GM23338 (cell line): Measurements from ENCODE around the gene GOLGA1. TPM values are rescaled to one million over a fixed set of nuclear protein-coding genes. Genes with fewer than 3 reads are reported as not detected.

Experiments
- ATAC-seq: fragments of 200-7000 bp; cut with Tn5 transposase; 3 replicates; pipeline ENCODE4 v1.9.1; 2020
- DNase-seq: peaks from one replicate; pipeline ENCODE4 v3.0.0-alpha.2; 2015; ENCODE audit warnings: low spot score
- H2AFZ ChIP-seq: fragments of 200-600 bp; sonication (generic); 2 replicates; pipeline ENCODE4 v1.8.0; 2016; ENCODE audit warnings: antibody characterized with exemption, mild to moderate bottlenecking, moderate library complexity
- H3F3A ChIP-seq: fragments of 200-600 bp; sonication (generic); replicated peaks from 2 replicates; pipeline ENCODE4 v1.8.0; 2017; ENCODE audit warnings: antibody characterized with exemption, mixed run types, low read depth
- H3K27ac ChIP-seq: fragments of 200-600 bp; sonication (generic); 2 replicates; pipeline ENCODE4 v1.6.1; 2016; ENCODE audit warnings: low read depth
- H3K27me3 ChIP-seq: fragments of 200-600 bp; sonication (generic); 2 replicates; pipeline ENCODE4 v1.8.0; 2016; ENCODE audit warnings: mild to moderate bottlenecking, mixed run types, moderate library complexity; ENCODE audit not compliant: insufficient read depth
- H3K36me3 ChIP-seq: fragments of 200-600 bp; sonication (generic); 2 replicates; pipeline ENCODE4 v1.8.0; 2016; ENCODE audit warnings: mild to moderate bottlenecking; ENCODE audit not compliant: insufficient read depth
- H3K4me1 ChIP-seq: fragments of 200-600 bp; sonication (generic); 2 replicates; pipeline ENCODE4 v1.8.0; 2016; ENCODE audit warnings: mild to moderate bottlenecking, moderate library complexity; ENCODE audit not compliant: insufficient read depth
- H3K4me2 ChIP-seq: fragments of 200-600 bp; sonication (generic); 2 replicates; pipeline ENCODE4 v1.7.1; 2017; ENCODE audit warnings: mixed run types
- H3K4me3 ChIP-seq: fragments of 200-600 bp; sonication (generic); 2 replicates; pipeline ENCODE4 v1.6.1; 2016; ENCODE audit warnings: mixed run types
- H3K79me2 ChIP-seq: fragments of 200-600 bp; sonication (generic); replicated peaks from 2 replicates; pipeline ENCODE4 v1.8.0; 2017; ENCODE audit warnings: mild to moderate bottlenecking; ENCODE audit not compliant: insufficient read depth
- H3K9me2 ChIP-seq: fragments of 200-600 bp; sonication (generic); 2 replicates; pipeline ENCODE4 v1.8.0; 2017; ENCODE audit not compliant: insufficient read depth
- H4K20me1 ChIP-seq: fragments of 200-600 bp; sonication (generic); replicated peaks from 2 replicates; pipeline ENCODE4 v1.8.0; 2017; ENCODE audit warnings: mild to moderate bottlenecking; ENCODE audit not compliant: insufficient read depth
- H3K27ac Mint-ChIP-seq: 2 replicates; pipeline ENCODE4 v1.8.0; 2020; ENCODE audit warnings: inconsistent platforms, mild to moderate bottlenecking, moderate library complexity, mixed read lengths
- H3K27me3 Mint-ChIP-seq: 3 replicates; pipeline ENCODE4 v1.8.0; 2022; ENCODE audit warnings: low read depth, mild to moderate bottlenecking, moderate library complexity, mixed read lengths, inconsistent platforms; ENCODE audit not compliant: insufficient read depth, poor library complexity
- H3K36me3 Mint-ChIP-seq: 3 replicates; pipeline ENCODE4 v1.8.0; 2021; ENCODE audit warnings: low read depth, mild to moderate bottlenecking, inconsistent platforms, moderate library complexity, mixed read lengths
- H3K4me1 Mint-ChIP-seq: 3 replicates; pipeline ENCODE4 v1.8.0; 2020; ENCODE audit warnings: mild to moderate bottlenecking, inconsistent platforms, mixed read lengths
- H3K4me3 Mint-ChIP-seq: 3 replicates; pipeline ENCODE4 v1.8.0; 2021; ENCODE audit warnings: moderate library complexity, mild to moderate bottlenecking, inconsistent platforms, mixed read lengths
- H3K9me3 Mint-ChIP-seq: 3 replicates; pipeline ENCODE4 v1.8.0; 2020; ENCODE audit warnings: moderate library complexity, mild to moderate bottlenecking, inconsistent platforms, mixed read lengths
- CREB1 ChIP-seq: fragments of 250-450 bp; sonication (Bioruptor Pico); IDR thresholded peaks from 2 replicates; pipeline ENCODE4 v1.5.0; 2020; ENCODE audit warnings: low read depth, mild to moderate bottlenecking, moderate library complexity
- EZH2phosphoT487 ChIP-seq: fragments of 200-600 bp; sonication (generic); IDR thresholded peaks from one replicate; pipeline ENCODE4 v1.8.1; 2018; ENCODE audit warnings: antibody characterized with exemption; ENCODE audit not compliant: unreplicated experiment
- JUNB ChIP-seq: IDR thresholded peaks from one replicate; pipeline ENCODE4 v1.6.1; 2016; ENCODE audit warnings: antibody characterized with exemption; ENCODE audit not compliant: unreplicated experiment
- NANOG ChIP-seq: IDR thresholded peaks from 2 replicates; pipeline ENCODE4 v1.6.1; 2016; ENCODE audit warnings: antibody characterized with exemption, borderline replicate concordance
- POLR2AphosphoS5 ChIP-seq: IDR thresholded peaks from 2 replicates; pipeline ENCODE4 v1.6.1; 2016; ENCODE audit warnings: antibody characterized with exemption, low read depth
- STAT1 ChIP-seq: IDR thresholded peaks from one replicate; pipeline ENCODE4 v1.6.1; 2016; ENCODE audit warnings: antibody characterized with exemption; ENCODE audit not compliant: unreplicated experiment
- ZNF331 ChIP-seq: fragments of 250-450 bp; sonication (Bioruptor Pico); IDR thresholded peaks from 2 replicates; pipeline ENCODE4 v1.5.0; 2020; ENCODE audit warnings: low read depth, mild to moderate bottlenecking, moderate library complexity
- ZNF462 ChIP-seq: fragments of 250-450 bp; sonication (Bioruptor Pico); IDR thresholded peaks from 2 replicates; pipeline ENCODE4 v1.5.0; 2020; ENCODE audit warnings: mild to moderate bottlenecking, moderate library complexity
- polyA plus RNA-seq: library from polyadenylated mRNA; unstranded; fragments of >200 nt; fragmentation: Nextera tagmentation; extraction: Ambion mirVana; gene quantifications from 2 replicates; pipeline ENCODE4 v1.2.1, GENCODE V29; 2016
- total RNA-seq: library from RNA; depleted of rRNA; stranded (reverse); fragments of >200 nt; shearing (Covaris generic); gene quantifications from 2 replicates; pipeline ENCODE4 v1.2.3, GENCODE V29; 2014

GOLGA1 gene
- total and polyA plus RNA-seq, 2 experiments from 2014 or later, result 6.1 to 8.0 TPM

GRCh38 chr9:124941679-124942561, 1.0 kb upstream of the GOLGA1 start (continued):
- TF ChIP-seq ZNF462 (CRISPR knock-in tag) (no peak), NANOG (no peak), POLR2AphosphoS5 (no peak), EZH2phosphoT487 (no peak), ZNF331 (no peak)

- Mint-ChIP-seq H3K4me1 (peaks cover 12% of the 10 kb centered on the region), H3K27ac (peak overlapping the region; percentile 89), H3K4me3 (peak overlapping the region; percentile 85), H3K36me3 (0 out of 3 replicates have a peak, but pooled peaks cover 2% of the 10 kb centered on the region), H3K9me3 (no peaks in the 10 kb centered on the region), H3K27me3 (no peaks in the 10 kb centered on the region)
- TF ChIP-seq JUNB (no peak), STAT1 (no peak), ZNF462 (CRISPR knock-in tag) (no peak), CREB1 (CRISPR knock-in tag) (no peak)
- H3F3A ChIP-seq, result peaks cover 18% of the 10 kb centered on the region
- peak overlapping the region; percentile 94 for H3K4me3 ChIP-seq
- ATAC-seq (no peak; the same call in 2 of the 3 replicates), DNase-seq (no peak)
- H2AFZ ChIP-seq, result peak overlapping the region; percentile 98
- peaks cover 15% of the 10 kb centered on the region for H3K4me1 ChIP-seq
- H3K9me2 ChIP-seq, result no peaks in the 10 kb centered on the region
- H3K27me3 ChIP-seq, result no peaks in the 10 kb centered on the region
- no peaks in the 10 kb centered on the region for H3K36me3 ChIP-seq
- H3K27ac ChIP-seq, result peak overlapping the region; percentile 90
- H3K4me2 ChIP-seq, result peak overlapping the region; percentile 89
- H4K20me1 ChIP-seq, result no peaks in the 10 kb centered on the region
- H3K79me2 ChIP-seq, result no peaks in the 10 kb centered on the region
Measured at GRCh38 chr9:124940521-124940893, 376 bp downstream of the GOLGA1 start.
